OCI-LY3 (cell line): ENCODE results near the gene PARVA.

Experiments used
- CTCF ChIP-seq: fragments of 200-600, 300-600 bp; sonication (generic); IDR thresholded peaks from 2 replicates; pipeline ENCODE4 v1.5.1; 2014; ENCODE audit warnings: antibody characterized with exemption, low read length, low read depth
- EZH2phosphoT487 ChIP-seq: fragments of 200-600 bp; shearing (Covaris generic); IDR thresholded peaks from 2 replicates; pipeline ENCODE4 v1.6.1; 2018; ENCODE audit warnings: antibody characterized with exemption, mixed run types, low read depth

DNA sequence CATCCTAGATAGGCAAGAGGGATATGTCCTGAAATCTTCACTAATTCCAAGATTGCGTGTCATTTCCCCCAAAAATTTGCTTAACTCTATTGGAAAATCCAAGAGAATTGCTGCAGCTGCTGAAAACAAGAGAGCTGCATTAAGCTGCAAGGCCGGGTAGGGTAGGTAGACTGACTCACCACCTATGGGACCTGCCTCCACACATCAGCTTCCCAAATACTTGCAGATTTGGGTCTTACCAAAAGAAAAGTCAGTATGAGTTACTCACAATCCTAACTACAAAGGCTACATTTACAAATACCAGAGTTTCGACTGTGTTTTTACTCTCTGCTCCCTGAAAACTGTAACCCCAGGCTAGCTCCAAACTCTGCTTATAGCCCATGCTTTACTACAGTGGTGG, 154.3 kb downstream of the PARVA start:
- TF ChIP-seq CTCF (no peak), EZH2phosphoT487 (no peak)
